HEK293T (cell line): ENCODE results near the gene SOHLH2.

ENCODE experiments used
- CTCF ChIA-PET: fragments of 350-600 bp; formaldehyde crosslinking; extraction: SDS; loops from one replicate; lab custom pipeline; 2021; ENCODE audit warnings: antibody characterized with exemption, inconsistent platforms; lab: Yijun Ruan, JAX
- POLR2A ChIA-PET: fragments of 350-600 bp; formaldehyde crosslinking; extraction: SDS; loops from one replicate; lab custom pipeline; 2020; ENCODE audit warnings: antibody characterized with exemption, inconsistent platforms; lab: Yijun Ruan, JAX
- DNase-seq: peaks from one replicate; pipeline ENCODE4 v3.0.0; 2012; ENCODE audit warnings: mixed read lengths; ENCODE audit errors: extremely low spot score
- ARNT ChIP-seq: fragments of 450-650 bp; IDR thresholded peaks from 2 replicates; pipeline ENCODE4 v1.6.1; 2017; ENCODE audit warnings: mild to moderate bottlenecking
- BHLHE40 ChIP-seq: fragments of 450-650 bp; IDR thresholded peaks from 2 replicates; pipeline ENCODE4 v1.6.1; 2016; ENCODE audit warnings: mild to moderate bottlenecking, moderate library complexity, borderline replicate concordance
- CTBP1 ChIP-seq: fragments of 450-650 bp; IDR thresholded peaks from 2 replicates; pipeline ENCODE4 v1.6.1; 2016; ENCODE audit warnings: borderline replicate concordance
- ELF4 ChIP-seq: fragments of 450-650 bp; IDR thresholded peaks from 2 replicates; pipeline ENCODE4 v1.6.1; 2017; ENCODE audit warnings: antibody characterized with exemption
- FOXA1 ChIP-seq: fragments of 450-650 bp; IDR thresholded peaks from 2 replicates; pipeline ENCODE4 v1.6.1; 2016; ENCODE audit warnings: mild to moderate bottlenecking
- FOXK2 ChIP-seq: fragments of 450-650 bp; IDR thresholded peaks from 2 replicates; pipeline ENCODE4 v1.6.1; 2016; ENCODE audit warnings: mild to moderate bottlenecking
- FOXM1 ChIP-seq: fragments of 450-650 bp; IDR thresholded peaks from 2 replicates; pipeline ENCODE4 v1.6.1; 2017; ENCODE audit warnings: mild to moderate bottlenecking, borderline replicate concordance
- HDGF ChIP-seq: fragments of 450-650 bp; IDR thresholded peaks from 2 replicates; pipeline ENCODE4 v1.6.1; 2017; ENCODE audit warnings: antibody characterized with exemption, borderline replicate concordance
- L3MBTL2 ChIP-seq: fragments of 450-650 bp; conservative IDR thresholded peaks from 2 replicates; pipeline ENCODE4 v1.6.1; 2016; ENCODE audit warnings: mild to moderate bottlenecking
- LEF1 ChIP-seq: fragments of 450-650 bp; IDR thresholded peaks from 2 replicates; pipeline ENCODE4 v1.6.1; 2017; ENCODE audit warnings: mild to moderate bottlenecking, borderline replicate concordance
- NFRKB ChIP-seq: fragments of 450-650 bp; IDR thresholded peaks from 2 replicates; pipeline ENCODE4 v1.6.1; 2016; ENCODE audit warnings: mild to moderate bottlenecking, moderate library complexity
- PKNOX1 ChIP-seq: fragments of 450-650 bp; IDR thresholded peaks from 2 replicates; pipeline ENCODE4 v1.6.1; 2016
- SP1 ChIP-seq: fragments of 450-650 bp; IDR thresholded peaks from 2 replicates; pipeline ENCODE4 v1.6.1; 2017
- SUZ12 ChIP-seq: fragments of 450-650 bp; IDR thresholded peaks from 2 replicates; pipeline ENCODE4 v1.6.1; 2016; ENCODE audit warnings: mild to moderate bottlenecking
- TARDBP ChIP-seq: fragments of 450-650 bp; IDR thresholded peaks from 2 replicates; pipeline ENCODE4 v1.6.1; 2016
- ZNF384 ChIP-seq: fragments of 450-650 bp; IDR thresholded peaks from 2 replicates; pipeline ENCODE4 v1.6.1; 2016

SOHLH2 gene

DNA sequence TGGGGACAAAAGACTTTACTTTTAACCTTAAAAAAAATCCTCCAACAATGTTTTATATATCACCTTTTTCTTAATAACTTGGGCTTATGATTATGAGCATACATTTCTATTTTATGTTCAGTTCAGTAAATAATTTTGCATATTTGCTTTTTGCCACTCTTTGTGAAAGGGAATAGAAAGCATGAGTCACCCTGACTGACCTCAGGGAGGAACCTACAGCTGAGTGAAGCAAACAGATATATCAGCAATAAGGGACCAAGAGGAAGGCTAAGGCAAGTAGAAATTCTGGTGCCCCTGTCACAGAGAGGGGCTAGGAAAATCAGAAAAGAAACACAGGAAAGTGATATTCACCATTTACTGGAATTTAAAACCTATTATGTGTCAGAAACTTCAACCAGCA is 37.2 kb upstream of the SOHLH2 start:
- DNase-seq = no peak
- ChIA-PET POLR2A (no interaction called here), CTCF (no interaction called here)
- TF ChIP-seq NFRKB = no peak
- no peak for TF ChIP-seq PKNOX1
- no peak for TF ChIP-seq L3MBTL2
- no peak for TF ChIP-seq ELF4

- POLR2A ChIA-PET = no interaction called here
- CTCF ChIA-PET = no interaction called here
- DNase-seq = no peak
- no peak for TF ChIP-seq BHLHE40
- no peak for TF ChIP-seq FOXA1
- no peak for TF ChIP-seq HDGF
- no peak for TF ChIP-seq FOXK2
- no peak for TF ChIP-seq ELF4
- no peak for TF ChIP-seq ARNT
- TF ChIP-seq SUZ12 = no peak
- TF ChIP-seq SP1 = no peak
- TF ChIP-seq NFRKB = no peak
- TF ChIP-seq CTBP1 = no peak
- no peak for TF ChIP-seq TARDBP
- TF ChIP-seq LEF1 = no peak
- TF ChIP-seq PKNOX1 = no peak
These were observed 36.7 kb upstream of the SOHLH2 start for GRCh38 chr13:36251017-36251416.

DNA sequence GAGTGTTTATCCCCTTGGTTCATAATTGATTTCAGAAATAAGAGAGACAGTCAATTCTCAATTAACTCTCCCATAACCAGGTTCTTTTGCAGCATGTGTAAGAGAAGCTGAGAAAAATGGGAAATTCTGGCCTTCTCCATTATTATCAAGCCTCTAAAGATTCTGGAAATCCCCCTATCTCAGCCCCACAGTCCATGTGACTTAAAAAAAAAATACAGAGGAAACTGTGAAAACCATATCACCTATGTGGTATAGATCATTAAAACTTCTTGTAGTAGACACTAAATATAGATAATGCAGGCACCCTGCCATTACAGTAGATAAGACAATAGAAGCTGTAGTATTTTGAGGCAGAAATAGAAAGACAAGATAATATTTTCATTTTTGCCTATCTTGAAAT is 34.3 kb upstream of the SOHLH2 start:
- no peak for DNase-seq

DNA sequence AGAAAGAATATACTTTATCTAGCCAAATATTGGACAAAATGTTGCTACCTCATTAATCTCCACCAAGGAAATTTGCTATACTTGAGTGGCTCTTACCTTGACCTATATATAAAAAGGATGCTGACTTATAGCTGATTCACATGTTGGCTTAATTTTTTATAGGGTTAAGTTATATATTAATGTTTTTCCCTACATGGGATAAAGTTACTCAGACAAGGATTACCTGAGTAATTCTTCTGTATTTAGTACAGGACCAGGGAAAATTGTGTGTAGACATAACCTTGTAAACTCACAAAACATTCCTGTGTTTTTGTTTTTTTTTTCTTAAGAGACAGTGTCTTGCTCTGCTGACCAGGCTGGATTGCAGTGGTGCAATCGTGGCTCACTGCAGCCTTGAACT is 30.6 kb upstream of the SOHLH2 start:
- TF ChIP-seq HDGF (no peak), ZNF384 (no peak), PKNOX1 (no peak), L3MBTL2 (no peak), FOXK2 (no peak), NFRKB (no peak), SUZ12 (no peak)
- no peak for DNase-seq
- ChIA-PET POLR2A (no interaction called here), CTCF (no interaction called here)

More for the DNA sequence above, 34.3 kb upstream of the SOHLH2 start:
- TF ChIP-seq PKNOX1 (no peak), FOXM1 (no peak), FOXA1 (no peak), HDGF (no peak), SP1 (no peak), LEF1 (no peak), CTBP1 (no peak), SUZ12 (no peak), FOXK2 (no peak), TARDBP (no peak), ELF4 (no peak)
- ChIA-PET CTCF (no interaction called here), POLR2A (no interaction called here)

- no peak for DNase-seq
- CTCF ChIA-PET = no interaction called here
- POLR2A ChIA-PET = no interaction called here
- no peak for TF ChIP-seq FOXA1
- no peak for TF ChIP-seq HDGF
- no peak for TF ChIP-seq TARDBP
- no peak for TF ChIP-seq LEF1
- TF ChIP-seq BHLHE40 = no peak
- no peak for TF ChIP-seq SP1
- no peak for TF ChIP-seq ARNT
- TF ChIP-seq CTBP1 = no peak
- TF ChIP-seq ELF4 = no peak
- TF ChIP-seq L3MBTL2 = no peak
- no peak for TF ChIP-seq ZNF384
- no peak for TF ChIP-seq NFRKB
- no peak for TF ChIP-seq FOXK2
- no peak for TF ChIP-seq PKNOX1
- TF ChIP-seq SUZ12 = no peak
- no peak for TF ChIP-seq FOXM1
These were observed 29.7 kb upstream of the SOHLH2 start for GRCh38 chr13:36244073-36244472.

GRCh38 chr13:36242761-36243160 is 28.4 kb upstream of the SOHLH2 start:
- no peak for DNase-seq
- TF ChIP-seq ZNF384 (no peak), L3MBTL2 (no peak), PKNOX1 (no peak)
- CTCF ChIA-PET = no interaction called here
- POLR2A ChIA-PET = no interaction called here
